Choroid plexus epithelial cell (primary cell): ENCODE data around the gene ASB6.

ENCODE experiments used
- DNase-seq: peaks from one replicate; pipeline ENCODE4 v3.0.0-alpha.2; 2010; ENCODE audit warnings: low read depth
- H3K4me3 ChIP-seq: 2 replicates; pipeline ENCODE4 v1.5.1; 2011; ENCODE audit warnings: low read depth, mild to moderate bottlenecking, control low read depth, low read length, moderate library complexity
- CTCF ChIP-seq: conservative IDR thresholded peaks from 2 replicates; pipeline ENCODE4 v1.5.1; 2011; ENCODE audit warnings: low read depth, mild to moderate bottlenecking, control low read depth, inconsistent platforms, low read length, moderate library complexity

Gene ASB6

DNA sequence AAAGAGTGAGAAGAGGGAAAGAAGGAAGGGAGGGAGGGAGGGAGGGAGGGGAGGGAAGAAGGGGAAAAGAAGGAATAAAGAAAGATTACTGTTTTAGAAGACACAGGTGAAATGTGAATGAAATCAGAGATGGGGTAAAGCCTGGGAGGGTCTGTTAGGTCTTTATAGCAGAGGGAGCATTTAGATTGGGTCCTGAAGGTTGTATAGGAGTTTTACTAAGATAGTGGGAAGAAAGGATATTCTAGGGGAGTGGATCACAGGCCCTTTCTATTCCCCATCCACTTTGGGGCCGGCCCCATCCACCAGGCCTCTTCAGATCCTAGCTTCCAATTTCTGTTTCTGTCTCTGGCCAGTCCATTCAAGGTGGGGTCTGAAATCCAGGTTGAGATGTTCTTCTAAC, 56.6 kb downstream of the ASB6 start:
- no peak for TF ChIP-seq CTCF
- H3K4me3 ChIP-seq, result no peak overlapping the region
- DNase-seq, result no peak
